Left renal cortex interstitium (tissue), 4 donors: ENCODE data around the gene ANO6. TPM values are rescaled to one million over a fixed set of nuclear protein-coding genes. Genes with fewer than 3 reads are reported as not detected.
"Not testable (repeated sequence)": the region's sequence is repeated elsewhere in the genome, so short reads cannot be mapped to it uniquely, and the experiment has no call there.

ENCODE experiments used
- DNase-seq, 4 donors: peaks; one replicate each; pipeline ENCODE4 v3.0.0-alpha.2; 2013; ENCODE audit warnings: low read depth in 4 of 4, low spot score in 2 of 4, missing footprints in 1 of 4
- polyA plus RNA-seq, 4 donors: library from polyadenylated mRNA; unstranded; fragments of 120-200 nt; gene quantifications; one replicate each; pipeline ENCODE4 v1.2.1, GENCODE V29; 2013; ENCODE audit not compliant: insufficient read length in 4 of 4

ANO6 gene
- polyA plus RNA-seq, 4 donors = 64.5 to 79.7 (median 68.0) TPM

DNA sequence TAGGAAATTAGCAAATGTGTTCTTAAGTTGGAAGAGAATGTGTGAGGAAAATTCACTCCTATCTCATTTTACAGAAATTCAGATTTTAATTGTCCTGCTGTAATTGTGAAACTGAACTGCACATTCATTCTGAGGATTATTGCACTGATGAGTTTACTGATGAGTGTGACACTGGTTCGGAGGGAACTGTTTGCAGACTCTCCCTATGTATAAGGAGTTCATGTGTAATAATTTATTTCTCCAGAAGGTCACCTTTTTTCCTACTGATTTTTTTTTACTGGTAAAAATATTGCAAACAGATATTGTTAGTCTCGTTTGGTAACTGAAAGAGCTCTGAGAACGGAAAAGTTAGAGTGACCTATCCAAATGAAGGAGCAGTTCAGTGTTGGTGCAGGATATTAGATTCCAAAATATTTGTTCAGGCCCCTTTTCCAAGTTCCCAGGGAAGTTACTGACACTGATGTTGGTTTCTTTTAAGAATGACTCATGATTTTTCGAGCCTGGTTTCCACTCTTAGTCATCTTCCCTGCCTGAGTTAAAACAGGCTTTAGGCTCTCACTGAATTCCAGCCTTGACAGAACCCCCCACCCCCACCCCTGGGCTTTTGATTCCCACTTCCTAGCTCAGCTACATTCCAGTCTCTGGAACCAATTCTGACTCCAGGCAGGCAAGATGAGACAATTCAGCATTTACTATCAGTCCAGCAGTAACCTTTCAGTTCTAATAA is 18.4 kb downstream of the ANO6 start:
- peak in 1 of 4 donors; percentile 31 for DNase-seq

- DNase-seq = no peak
Observed at GRCh38 chr12:45235087-45236025, 19.5 kb downstream of the ANO6 start.

- not testable (repeated sequence) for DNase-seq
Observed at GRCh38 chr12:45236383-45236782, 20.5 kb downstream of the ANO6 start.

DNA sequence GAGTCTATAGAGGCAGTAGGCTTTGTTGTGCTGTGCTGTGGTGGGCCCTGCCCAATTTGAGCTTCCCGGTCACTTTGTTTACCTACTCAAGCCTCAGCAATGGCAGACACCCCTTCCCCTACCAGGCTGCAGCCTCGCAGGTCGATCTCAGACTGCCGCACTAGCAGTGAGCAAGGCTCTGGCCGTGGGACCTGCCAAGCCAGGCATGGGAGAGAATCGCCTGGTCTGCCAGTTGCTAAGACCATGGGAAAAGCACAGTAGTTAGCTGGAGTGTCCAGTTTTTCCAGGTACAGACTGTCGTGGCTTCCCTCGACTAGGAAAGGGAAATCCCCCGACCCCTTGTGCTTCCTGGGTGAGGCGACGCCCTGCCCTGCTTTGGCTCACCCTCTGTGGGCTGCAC is 26.3 kb downstream of the ANO6 start:
- no peak for DNase-seq

- no peak for DNase-seq
Observed at GRCh38 chr12:45243963-45244362, 28.1 kb downstream of the ANO6 start.

DNA sequence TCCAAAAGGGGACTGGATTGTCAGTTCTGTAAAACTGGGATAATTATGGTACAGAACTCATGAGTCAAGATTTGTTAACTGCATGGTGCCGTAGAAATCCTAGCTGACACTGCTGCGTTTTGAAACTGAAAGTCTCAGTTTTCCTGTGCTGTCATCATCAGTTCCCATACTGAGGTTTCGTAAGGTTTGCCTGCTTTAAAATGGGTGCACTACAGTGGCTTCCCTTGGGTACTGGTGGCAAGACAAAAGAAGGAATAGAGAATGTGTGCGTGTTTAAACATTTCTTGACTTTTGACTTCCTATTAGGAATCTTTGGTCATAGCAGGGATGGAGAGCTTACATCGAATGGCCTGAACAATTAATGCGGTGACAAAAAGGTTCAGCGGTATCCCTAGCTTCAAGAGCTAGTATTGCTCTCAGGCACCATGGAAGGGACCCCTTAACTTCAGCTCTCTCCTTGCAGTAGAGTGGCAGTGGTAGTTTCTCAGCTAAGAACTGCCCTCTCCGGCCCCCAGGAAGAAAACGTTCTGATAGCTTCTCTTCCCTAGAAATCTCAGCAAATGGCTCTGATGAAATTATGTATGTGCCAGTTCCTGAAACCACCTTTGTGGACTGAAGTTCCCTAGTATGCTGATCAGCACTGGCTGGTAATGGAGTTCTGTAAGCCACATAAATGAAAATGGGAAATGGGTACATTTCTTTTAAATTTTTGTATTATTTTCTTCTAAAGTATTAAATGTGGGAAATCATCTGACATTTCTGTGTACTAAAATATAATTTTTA is 28.9 kb downstream of the ANO6 start:
- DNase-seq = no peak

DNA sequence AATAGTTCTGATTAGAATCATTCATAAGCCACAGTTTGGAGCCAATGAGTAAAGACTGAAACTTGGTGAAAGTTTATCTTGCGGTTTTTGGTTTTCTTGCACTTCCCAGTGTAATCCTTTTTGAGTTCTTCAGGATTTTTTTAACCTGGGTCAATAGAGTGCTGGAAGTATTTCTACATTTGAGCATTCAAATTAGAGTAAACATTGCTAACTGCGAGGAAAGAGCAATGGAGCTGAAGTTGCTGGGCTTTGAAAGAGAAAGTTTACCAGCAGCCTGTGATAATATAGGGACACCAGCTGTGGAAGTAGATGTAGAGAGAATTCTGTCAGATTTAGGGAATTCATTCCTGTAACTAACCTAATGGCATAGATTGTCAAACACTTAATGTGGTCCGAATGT is 30.3 kb downstream of the ANO6 start:
- DNase-seq = no peak

DNA sequence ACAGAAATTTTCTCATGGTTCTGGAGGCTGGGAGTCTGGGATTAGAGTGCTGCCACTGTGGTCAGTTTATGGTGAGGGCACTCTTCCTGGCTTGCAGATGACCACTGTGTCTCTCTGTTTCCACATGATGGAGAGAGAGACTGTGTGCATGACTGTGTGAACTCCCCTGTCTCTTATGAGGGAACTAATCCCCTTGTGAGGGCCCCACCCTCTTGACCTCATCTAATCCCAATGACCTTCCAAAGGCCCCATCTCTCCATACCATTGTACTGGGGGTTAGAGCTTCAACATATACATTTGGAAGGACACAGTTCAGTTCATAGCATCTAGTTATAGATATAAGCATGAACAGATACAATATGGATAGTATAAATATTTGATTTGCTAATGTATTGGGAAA is 31.7 kb downstream of the ANO6 start:
- no peak for DNase-seq

- DNase-seq = no peak
Observed at GRCh38 chr12:45248095-45248494, 32.2 kb downstream of the ANO6 start.

DNA sequence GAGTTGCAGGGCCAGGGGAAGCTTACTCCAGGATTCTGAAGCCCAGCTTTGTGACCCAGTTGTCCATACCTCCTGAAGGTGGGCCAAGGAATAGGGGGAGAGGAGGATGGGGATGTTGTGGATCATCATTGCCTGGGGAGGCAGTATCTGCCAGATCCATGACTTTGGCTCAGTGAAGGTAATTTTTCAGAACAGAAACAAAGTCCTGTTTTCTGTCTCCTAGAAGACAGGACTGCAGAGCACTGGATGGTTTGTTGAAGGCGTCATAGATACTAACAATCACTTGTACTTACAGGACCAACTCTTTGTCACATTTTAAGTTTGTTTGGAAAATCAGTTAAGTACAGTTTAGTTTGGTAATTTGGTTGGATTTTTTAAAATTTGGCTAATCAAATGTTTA is 38.4 kb downstream of the ANO6 start:
- DNase-seq = no peak

- DNase-seq = no peak
Observed at GRCh38 chr12:45256721-45257120, 40.8 kb downstream of the ANO6 start.

DNA sequence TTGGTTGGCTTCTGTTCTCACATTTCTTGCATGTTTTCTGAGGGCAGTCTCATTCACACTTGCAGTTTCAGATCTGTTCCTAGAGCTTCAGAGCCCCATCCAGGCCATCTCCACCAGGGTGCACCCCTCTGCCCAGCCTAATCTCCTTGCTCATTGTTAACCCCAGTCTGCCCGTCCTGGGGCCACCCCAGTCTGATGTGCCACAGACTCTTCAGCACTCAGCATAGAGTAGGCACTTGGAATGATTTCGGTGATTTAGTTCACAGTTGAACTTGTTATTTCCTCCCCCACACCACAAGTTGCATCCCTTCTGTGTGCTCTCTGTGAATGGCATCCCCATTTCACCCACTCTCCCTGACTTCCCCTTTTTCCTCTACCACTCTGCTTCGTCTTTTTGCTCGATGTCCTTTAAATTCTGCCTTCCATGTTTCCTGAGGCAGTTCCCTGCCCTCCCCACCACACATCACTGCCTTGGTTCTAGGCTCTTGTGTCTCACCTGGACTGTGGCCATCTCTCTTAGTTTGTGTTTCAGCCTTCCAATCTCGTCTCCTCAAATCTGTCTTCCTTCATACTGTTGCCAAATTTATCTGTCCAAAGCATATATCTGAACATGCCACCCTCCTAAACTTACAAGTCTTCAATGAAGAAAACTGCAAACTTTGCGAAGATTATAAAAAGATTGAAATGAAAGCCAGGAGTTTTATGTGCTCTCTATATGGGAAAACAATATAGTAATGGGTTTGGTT is 41.5 kb downstream of the ANO6 start:
- no peak for DNase-seq

DNA sequence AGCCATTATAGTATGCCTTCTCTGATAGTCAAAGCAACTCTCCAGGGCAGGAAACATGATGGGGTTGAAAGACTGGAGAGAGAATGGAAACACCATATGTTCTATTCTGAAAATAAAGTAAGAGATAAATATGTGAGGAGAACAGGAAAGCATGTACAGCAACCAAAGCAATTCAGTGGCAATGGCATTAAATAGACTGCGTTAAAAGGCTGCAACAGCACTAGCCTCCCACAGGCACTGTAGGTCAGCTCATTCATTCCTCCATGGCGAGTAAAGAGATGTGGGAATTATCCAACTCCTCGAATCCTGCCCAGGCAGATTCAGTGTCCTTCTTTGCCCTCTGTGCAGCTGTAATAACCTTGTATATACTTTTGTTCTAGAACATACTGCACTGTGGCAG is 43.8 kb downstream of the ANO6 start:
- DNase-seq = no peak

GRCh38 chr12:45260104-45260815 is 44.4 kb downstream of the ANO6 start:
- no peak for DNase-seq

- DNase-seq = no peak
Observed at GRCh38 chr12:45260854-45261253, 45.0 kb downstream of the ANO6 start.

DNA sequence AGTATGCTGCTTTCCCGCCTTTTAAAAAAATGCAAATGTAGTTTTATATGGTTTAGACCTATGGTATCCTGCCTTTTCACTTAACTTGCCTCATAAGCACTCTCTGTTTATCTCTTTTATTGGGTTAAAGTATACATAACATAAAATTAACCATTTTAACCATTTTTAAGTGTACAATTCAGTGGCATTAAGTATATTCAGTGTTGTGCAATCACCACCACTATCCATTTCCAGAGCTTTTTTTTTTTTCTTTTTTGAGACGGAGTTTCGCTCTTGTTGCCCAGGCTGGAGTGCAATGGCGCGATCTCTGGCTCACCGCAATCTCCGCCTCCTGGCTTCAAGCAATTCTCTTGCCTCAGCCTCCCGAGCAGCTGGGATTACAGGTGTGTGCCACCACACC is 46.3 kb downstream of the ANO6 start:
- DNase-seq = not testable (repeated sequence)

DNA sequence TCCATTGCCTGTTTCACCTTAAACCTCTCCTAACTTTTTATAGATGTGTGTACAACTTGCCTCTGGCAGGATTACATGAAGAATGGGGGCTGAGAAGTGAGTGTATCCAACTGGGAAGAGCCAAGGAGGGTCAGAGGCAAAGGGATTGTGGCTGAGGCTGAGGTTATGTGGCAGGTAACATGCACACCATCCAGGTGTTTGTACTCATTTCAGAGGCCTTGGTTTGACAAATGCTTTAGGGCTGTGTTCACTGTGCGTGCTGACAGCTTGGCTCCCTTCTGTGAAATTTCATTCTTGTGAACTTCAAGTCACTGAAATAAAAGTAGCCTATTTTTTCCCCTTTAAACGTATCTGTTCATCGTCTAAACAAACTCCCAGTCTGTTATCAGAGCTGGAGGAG is 47.7 kb downstream of the ANO6 start:
- no peak for DNase-seq

GRCh38 chr12:45268672-45269411 is 52.9 kb downstream of the ANO6 start:
- DNase-seq = peak; percentile 83 to 92 (median 86)

DNA sequence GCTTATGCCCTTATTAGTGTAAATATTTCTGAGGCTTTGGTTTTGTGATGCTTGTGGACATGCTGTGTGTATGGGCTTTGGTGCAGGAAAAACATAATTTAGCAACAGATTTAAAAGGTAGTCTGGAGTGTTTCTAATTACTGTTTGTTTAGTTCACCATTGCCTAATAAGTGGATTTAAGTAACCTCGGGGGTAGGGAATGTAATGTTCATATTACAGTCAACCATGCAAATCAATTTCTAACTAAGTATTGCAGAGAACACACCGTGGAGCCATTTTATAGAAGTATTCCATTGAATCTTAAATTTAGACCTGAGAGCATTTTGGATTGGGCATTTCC is 53.5 kb downstream of the ANO6 start:
- no peak for DNase-seq
